DOHH2 (cell line): ENCODE data around the gene CLEC2A.

Source experiments
- H3F3A ChIP-seq: fragments of 200-600 bp; sonication (generic), shearing (Covaris generic); 2 replicates; pipeline ENCODE4 v1.6.0; 2016; ENCODE audit warnings: antibody characterized with exemption, mild to moderate bottlenecking; ENCODE audit not compliant: control insufficient read depth, insufficient read depth
- H3K27ac ChIP-seq: fragments of 200-600 bp; sonication (generic); 2 replicates; pipeline ENCODE4 v1.5.1; 2014; ENCODE audit warnings: low read depth, mild to moderate bottlenecking, low read length, moderate library complexity
- H3K27me3 ChIP-seq: fragments of 200-600 bp; sonication (generic); 2 replicates; pipeline ENCODE4 v1.6.1; 2014; ENCODE audit warnings: mild to moderate bottlenecking, low read length, mixed read lengths; ENCODE audit not compliant: control insufficient read depth
- H3K36me3 ChIP-seq: fragments of 200-600 bp; sonication (generic); 2 replicates; pipeline ENCODE4 v1.6.1; 2014; ENCODE audit warnings: mild to moderate bottlenecking, low read length, moderate library complexity, mixed read lengths; ENCODE audit not compliant: control insufficient read depth
- H3K4me1 ChIP-seq: fragments of 200-600 bp; sonication (generic); 2 replicates; pipeline ENCODE4 v1.6.1; 2014; ENCODE audit warnings: mild to moderate bottlenecking, low read length, mixed read lengths; ENCODE audit not compliant: control insufficient read depth
- H3K4me2 ChIP-seq: fragments of 200-600 bp; sonication (generic); 2 replicates; pipeline ENCODE4 v1.6.0; 2014; ENCODE audit warnings: mild to moderate bottlenecking, low read length, moderate library complexity
- H3K4me3 ChIP-seq: fragments of 200-600 bp; sonication (generic); 2 replicates; pipeline ENCODE4 v1.5.1; 2014; ENCODE audit warnings: mild to moderate bottlenecking, low read length, mixed read lengths
- H3K79me2 ChIP-seq: fragments of 200-600 bp; sonication (generic); 2 replicates; pipeline ENCODE4 v1.6.1; 2014; ENCODE audit warnings: mild to moderate bottlenecking, low read length, mixed read lengths; ENCODE audit not compliant: control insufficient read depth
- H3K9me2 ChIP-seq: fragments of 200-600 bp; sonication (generic); replicated peaks from 2 replicates; pipeline ENCODE4 v1.6.1; 2014; ENCODE audit warnings: mild to moderate bottlenecking, low read length, mixed read lengths; ENCODE audit not compliant: control insufficient read depth
- H3K9me3 ChIP-seq: fragments of 200-600 bp; sonication (generic); 2 replicates; pipeline ENCODE4 v1.6.1; 2014; ENCODE audit warnings: antibody characterized with exemption, low read length, mixed read lengths; ENCODE audit not compliant: control insufficient read depth, insufficient read depth
- H4K20me1 ChIP-seq: fragments of 200-600 bp; sonication (generic); 2 replicates; pipeline ENCODE4 v1.6.0; 2014; ENCODE audit warnings: low read depth, mild to moderate bottlenecking, antibody characterized with exemption, low read length, moderate library complexity; ENCODE audit not compliant: control insufficient read depth, insufficient read depth
- EZH2phosphoT487 ChIP-seq: fragments of 200-600 bp; sonication (generic); IDR thresholded peaks from 2 replicates; pipeline ENCODE4 v1.6.1; 2017; ENCODE audit warnings: borderline replicate concordance, mild to moderate bottlenecking, antibody characterized with exemption, low read length, moderate library complexity, mixed read lengths
- TF ChIP-seq, protein P1 (sequence below): fragments of 200-600 bp; sonication (generic); IDR thresholded peaks from one replicate; pipeline ENCODE4 v1.5.1; 2014; ENCODE audit warnings: antibody characterized with exemption, mild to moderate bottlenecking, low read depth, low read length; ENCODE audit not compliant: poor library complexity, severe bottlenecking

CLEC2A gene

DNA sequence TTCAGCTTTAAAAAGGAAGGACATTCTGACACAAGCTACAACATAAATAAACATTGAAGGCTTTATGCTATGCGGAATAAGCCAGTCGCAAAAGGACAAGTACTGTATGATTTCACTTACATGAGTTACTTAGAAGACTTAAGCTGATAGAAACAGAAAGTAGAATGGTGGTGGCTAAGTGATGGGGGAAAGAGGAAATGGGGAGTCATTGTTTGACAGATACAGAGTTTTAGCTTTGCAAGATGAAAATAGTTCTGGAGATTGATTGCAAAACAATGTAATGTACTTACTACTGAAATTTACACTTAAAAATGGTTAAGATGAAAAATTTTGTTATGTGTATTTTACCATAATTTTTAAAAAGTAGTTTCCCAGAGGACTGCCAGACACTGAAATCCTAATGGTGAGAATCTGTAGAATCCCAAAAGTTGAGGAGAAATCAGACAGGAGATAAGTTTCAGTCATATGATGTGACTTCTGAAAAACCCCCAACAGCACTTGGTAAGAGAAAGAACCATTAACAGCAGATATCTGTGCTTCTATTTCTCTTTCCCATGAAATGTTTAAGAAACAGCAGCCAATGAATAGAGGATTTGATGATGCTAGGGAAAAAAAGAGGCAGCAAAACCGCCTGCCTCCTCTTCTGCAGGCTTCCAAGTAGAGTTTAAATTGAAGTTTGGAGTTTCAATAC is 16.6 kb upstream of the CLEC2A start:
- Histone ChIP-seq H3K27ac (no peak overlapping the region), H3K9me3 (no peaks in the 10 kb centered on the region), H4K20me1 (no peaks in the 10 kb centered on the region), H3K4me1 (no peaks in the 10 kb centered on the region), H3K4me2 (no peak overlapping the region), H3K4me3 (no peak overlapping the region), H3K36me3 (no peaks in the 10 kb centered on the region), H3K79me2 (no peaks in the 10 kb centered on the region), H3K9me2 (no peaks in the 10 kb centered on the region), H3K27me3 (peaks cover 13% of the 10 kb centered on the region), H3F3A (no peaks in the 10 kb centered on the region)
- TF ChIP-seq EZH2phosphoT487: no peak
- TF ChIP-seq, protein P1, sequence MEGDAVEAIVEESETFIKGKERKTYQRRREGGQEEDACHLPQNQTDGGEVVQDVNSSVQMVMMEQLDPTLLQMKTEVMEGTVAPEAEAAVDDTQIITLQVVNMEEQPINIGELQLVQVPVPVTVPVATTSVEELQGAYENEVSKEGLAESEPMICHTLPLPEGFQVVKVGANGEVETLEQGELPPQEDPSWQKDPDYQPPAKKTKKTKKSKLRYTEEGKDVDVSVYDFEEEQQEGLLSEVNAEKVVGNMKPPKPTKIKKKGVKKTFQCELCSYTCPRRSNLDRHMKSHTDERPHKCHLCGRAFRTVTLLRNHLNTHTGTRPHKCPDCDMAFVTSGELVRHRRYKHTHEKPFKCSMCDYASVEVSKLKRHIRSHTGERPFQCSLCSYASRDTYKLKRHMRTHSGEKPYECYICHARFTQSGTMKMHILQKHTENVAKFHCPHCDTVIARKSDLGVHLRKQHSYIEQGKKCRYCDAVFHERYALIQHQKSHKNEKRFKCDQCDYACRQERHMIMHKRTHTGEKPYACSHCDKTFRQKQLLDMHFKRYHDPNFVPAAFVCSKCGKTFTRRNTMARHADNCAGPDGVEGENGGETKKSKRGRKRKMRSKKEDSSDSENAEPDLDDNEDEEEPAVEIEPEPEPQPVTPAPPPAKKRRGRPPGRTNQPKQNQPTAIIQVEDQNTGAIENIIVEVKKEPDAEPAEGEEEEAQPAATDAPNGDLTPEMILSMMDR: no peak

DNA sequence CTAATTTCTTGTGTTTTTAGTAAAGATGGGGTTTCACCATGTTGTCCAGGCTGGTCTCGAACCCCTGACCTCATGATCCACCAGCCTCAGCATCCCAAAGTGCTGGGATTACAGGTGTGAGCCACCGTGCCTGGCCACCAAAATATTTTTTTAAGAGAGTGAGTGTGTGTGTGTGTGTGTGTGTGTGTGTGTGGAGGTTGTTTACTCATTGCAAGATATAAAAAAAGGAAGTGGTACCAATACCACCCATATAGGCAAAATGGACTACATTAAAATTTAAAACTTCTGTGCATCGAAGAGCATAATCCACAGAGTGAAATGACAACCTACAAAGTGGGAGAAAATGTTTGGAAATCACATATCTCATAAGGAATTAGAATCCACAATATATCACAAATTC is 15.5 kb upstream of the CLEC2A start:
- Histone ChIP-seq H3K4me3 (no peak overlapping the region), H3K27me3 (peaks cover 13% of the 10 kb centered on the region), H3K9me2 (no peaks in the 10 kb centered on the region), H4K20me1 (no peaks in the 10 kb centered on the region), H3K79me2 (no peaks in the 10 kb centered on the region), H3K27ac (no peak overlapping the region), H3K36me3 (no peaks in the 10 kb centered on the region), H3F3A (no peaks in the 10 kb centered on the region), H3K4me2 (no peak overlapping the region), H3K4me1 (no peaks in the 10 kb centered on the region), H3K9me3 (no peaks in the 10 kb centered on the region)
- no peak for TF ChIP-seq EZH2phosphoT487
- TF ChIP-seq, protein P1: no peak

DNA sequence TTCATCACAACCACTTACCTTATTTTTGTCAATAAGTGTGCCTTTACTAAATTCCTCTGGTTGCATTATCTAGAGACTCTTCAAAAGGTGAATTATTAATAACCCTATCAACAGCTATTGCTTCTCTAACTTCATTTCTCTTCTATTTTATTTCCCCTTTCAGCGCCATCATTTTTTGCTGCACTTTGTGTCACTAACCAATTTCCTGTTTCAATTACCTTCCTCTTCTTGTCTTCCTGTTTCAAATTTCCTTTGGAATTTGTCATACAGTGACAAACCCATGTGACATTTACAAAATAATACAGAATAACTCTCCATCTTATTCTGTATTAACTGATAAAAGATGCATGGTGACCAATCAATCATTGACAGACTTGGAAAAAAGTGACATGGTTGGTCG is 12.2 kb upstream of the CLEC2A start:
- Histone ChIP-seq H3K9me2 (no peaks in the 10 kb centered on the region), H3K9me3 (no peaks in the 10 kb centered on the region), H3K27me3 (peaks cover 11% of the 10 kb centered on the region), H3K79me2 (no peaks in the 10 kb centered on the region), H3K4me3 (no peak overlapping the region), H4K20me1 (no peaks in the 10 kb centered on the region), H3K36me3 (no peaks in the 10 kb centered on the region), H3F3A (no peaks in the 10 kb centered on the region), H3K27ac (no peak overlapping the region), H3K4me2 (no peak overlapping the region), H3K4me1 (no peaks in the 10 kb centered on the region)
- TF ChIP-seq, protein P1: no peak
- no peak for TF ChIP-seq EZH2phosphoT487
